GM12875 (cell line): ENCODE measurements around the gene UBA52.

Source experiments
- H3K4me3 ChIP-seq: one replicate; pipeline ENCODE4 v1.5.1; 2011; ENCODE audit warnings: low read depth, low read length, control low read depth
- CTCF ChIP-seq: IDR thresholded peaks from 2 replicates; pipeline ENCODE4 v1.5.1; 2011; ENCODE audit warnings: low read depth, mild to moderate bottlenecking, control low read depth, inconsistent platforms, low read length, moderate library complexity, borderline replicate concordance; ENCODE audit not compliant: insufficient read depth

The UBA52 gene

GRCh38 chr19:18574691-18575291, 3.1 kb downstream of the UBA52 start:
- H3K4me3 ChIP-seq, result no peak overlapping the region
- TF ChIP-seq CTCF, result no peak

GRCh38 chr19:18576383-18576782, 4.7 kb downstream of the UBA52 start:
- no peak for TF ChIP-seq CTCF
- no peak overlapping the region for H3K4me3 ChIP-seq

GRCh38 chr19:18577365-18577914, 5.8 kb downstream of the UBA52 start:
- no peak for TF ChIP-seq CTCF
- H3K4me3 ChIP-seq, result no peak overlapping the region

GRCh38 chr19:18580311-18580710, 8.7 kb downstream of the UBA52 start:
- no peak overlapping the region for H3K4me3 ChIP-seq
- no peak for TF ChIP-seq CTCF

GRCh38 chr19:18586306-18586705, 14.6 kb downstream of the UBA52 start:
- no peak overlapping the region for H3K4me3 ChIP-seq
- no peak; the same call in 1 of the 2 replicates for TF ChIP-seq CTCF

- TF ChIP-seq CTCF, result no peak
- H3K4me3 ChIP-seq, result no peak overlapping the region
Measured at GRCh38 chr19:18587561-18587960, 15.9 kb downstream of the UBA52 start.

- H3K4me3 ChIP-seq, result peak overlapping the region; percentile 91
- TF ChIP-seq CTCF, result no peak
Measured at GRCh38 chr19:18587962-18588610, 16.4 kb downstream of the UBA52 start.
